Measurements from ENCODE around the gene LIPE.
A peak's percentile ranks its signal among the peaks of the same experiment; 100 is the strongest.

DNA sequence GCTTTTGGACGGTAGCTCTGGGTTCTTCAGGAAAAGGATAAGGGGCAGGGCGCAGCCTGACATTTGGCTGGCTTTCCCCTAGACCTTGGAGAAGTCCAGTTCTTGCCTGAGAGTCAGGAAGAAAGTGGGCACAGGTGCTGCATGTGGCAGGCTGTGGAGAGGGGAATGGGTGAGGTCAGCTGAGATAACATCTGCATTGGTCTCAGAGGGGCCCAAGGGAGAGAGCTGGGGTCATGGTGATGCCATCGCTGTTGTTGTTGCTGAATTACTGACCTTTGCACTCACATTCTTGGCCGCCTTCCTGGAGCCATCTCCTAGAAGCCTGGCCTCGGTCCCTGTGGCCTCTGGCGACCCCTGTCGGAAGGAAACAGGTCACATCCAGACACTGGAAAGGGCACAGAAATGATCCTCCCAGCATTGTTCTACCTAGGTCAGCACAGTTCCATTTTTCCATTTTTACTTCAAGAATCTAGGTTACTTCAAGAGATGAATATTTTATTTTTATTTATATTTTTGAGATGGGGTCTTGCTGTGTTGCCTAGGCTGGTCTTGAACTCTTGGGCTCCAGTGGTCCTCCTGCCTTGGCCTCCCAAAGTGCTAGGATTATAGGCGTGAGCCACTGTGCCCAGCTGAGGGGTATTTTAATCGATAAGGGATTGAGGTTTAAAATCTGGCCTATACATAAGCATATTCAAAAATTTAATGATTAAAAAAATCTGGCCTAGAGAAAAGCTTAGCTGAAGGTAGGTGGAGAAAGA is 6.5 kb upstream of the LIPE start:
- TF ChIP-seq, protein P1, sequence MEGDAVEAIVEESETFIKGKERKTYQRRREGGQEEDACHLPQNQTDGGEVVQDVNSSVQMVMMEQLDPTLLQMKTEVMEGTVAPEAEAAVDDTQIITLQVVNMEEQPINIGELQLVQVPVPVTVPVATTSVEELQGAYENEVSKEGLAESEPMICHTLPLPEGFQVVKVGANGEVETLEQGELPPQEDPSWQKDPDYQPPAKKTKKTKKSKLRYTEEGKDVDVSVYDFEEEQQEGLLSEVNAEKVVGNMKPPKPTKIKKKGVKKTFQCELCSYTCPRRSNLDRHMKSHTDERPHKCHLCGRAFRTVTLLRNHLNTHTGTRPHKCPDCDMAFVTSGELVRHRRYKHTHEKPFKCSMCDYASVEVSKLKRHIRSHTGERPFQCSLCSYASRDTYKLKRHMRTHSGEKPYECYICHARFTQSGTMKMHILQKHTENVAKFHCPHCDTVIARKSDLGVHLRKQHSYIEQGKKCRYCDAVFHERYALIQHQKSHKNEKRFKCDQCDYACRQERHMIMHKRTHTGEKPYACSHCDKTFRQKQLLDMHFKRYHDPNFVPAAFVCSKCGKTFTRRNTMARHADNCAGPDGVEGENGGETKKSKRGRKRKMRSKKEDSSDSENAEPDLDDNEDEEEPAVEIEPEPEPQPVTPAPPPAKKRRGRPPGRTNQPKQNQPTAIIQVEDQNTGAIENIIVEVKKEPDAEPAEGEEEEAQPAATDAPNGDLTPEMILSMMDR (IDR thresholded peaks at IDR 0.05), result peak; percentile 40 to 61 (median 48)
- no peak for TF ChIP-seq POLR2A (IDR thresholded peaks at IDR 0.05; ENCODE audit: low read depth)
- no peak for TF ChIP-seq EP300 (IDR thresholded peaks at IDR 0.05)
